ENCODE data around the gene MFSD11. TPM values are rescaled to one million over a fixed set of nuclear protein-coding genes. Genes with fewer than 3 reads are reported as not detected.

The MFSD11 gene
- total RNA-seq, result 34.4 to 39.7 TPM (median 34.7 TPM) in 3 replicates

DNA sequence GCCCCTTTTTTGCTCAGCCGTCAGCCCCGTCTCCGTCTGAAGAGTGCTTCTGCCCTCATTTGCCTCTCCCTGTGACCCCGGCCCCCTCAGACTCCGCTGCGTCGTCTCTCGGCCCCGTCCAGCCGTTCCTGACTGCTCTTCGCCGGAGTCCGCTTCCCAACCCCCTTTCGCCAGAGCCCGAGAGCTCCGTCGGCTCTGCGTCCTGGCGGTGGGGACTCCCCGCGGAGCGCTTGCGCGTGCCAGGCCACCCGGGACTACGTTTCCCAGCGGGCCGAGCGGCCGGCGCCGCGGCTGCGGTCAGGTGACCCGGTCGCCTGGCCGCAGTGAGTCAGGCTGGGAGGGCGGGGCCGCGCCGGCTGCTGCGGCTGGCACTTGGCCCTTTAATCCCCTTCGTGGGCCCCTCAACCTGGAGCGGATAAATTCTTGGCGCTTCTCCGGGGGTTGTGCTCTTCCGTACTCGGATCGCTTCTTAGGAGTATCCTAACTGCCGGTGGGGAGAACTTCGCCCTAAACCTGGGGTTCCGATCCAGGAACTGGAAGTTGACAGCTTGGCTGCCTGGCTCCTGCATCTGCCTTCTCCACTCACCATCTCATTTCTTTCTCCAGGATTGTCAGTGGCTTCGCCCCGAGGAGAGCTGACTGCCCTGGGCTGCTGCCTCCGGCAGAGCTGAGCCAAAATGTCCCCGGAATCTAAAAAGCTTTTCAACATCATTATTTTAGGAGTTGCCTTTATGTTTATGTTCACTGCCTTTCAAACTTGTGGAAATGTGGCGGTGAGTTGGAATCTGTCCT lies at the start of gene MFSD11:
TSS of gene MFSD11 (plus strand) at position 444 of the 792 bp plus-strand sequence. CDS start at position 678, 234 bp downstream.
- H3K9me3 Mint-ChIP-seq, result no peaks in the 10 kb centered on the region
- H3K36me3 Mint-ChIP-seq, result peaks cover 31% of the 10 kb centered on the region
- H3K27me3 Mint-ChIP-seq (ENCODE audit: low read depth), result no peaks in the 10 kb centered on the region
- peaks cover 51% of the 10 kb centered on the region for H3K4me1 Mint-ChIP-seq
- TF ChIP-seq, protein P1, sequence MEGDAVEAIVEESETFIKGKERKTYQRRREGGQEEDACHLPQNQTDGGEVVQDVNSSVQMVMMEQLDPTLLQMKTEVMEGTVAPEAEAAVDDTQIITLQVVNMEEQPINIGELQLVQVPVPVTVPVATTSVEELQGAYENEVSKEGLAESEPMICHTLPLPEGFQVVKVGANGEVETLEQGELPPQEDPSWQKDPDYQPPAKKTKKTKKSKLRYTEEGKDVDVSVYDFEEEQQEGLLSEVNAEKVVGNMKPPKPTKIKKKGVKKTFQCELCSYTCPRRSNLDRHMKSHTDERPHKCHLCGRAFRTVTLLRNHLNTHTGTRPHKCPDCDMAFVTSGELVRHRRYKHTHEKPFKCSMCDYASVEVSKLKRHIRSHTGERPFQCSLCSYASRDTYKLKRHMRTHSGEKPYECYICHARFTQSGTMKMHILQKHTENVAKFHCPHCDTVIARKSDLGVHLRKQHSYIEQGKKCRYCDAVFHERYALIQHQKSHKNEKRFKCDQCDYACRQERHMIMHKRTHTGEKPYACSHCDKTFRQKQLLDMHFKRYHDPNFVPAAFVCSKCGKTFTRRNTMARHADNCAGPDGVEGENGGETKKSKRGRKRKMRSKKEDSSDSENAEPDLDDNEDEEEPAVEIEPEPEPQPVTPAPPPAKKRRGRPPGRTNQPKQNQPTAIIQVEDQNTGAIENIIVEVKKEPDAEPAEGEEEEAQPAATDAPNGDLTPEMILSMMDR (IDR thresholded peaks at IDR 0.05; ENCODE audit: unreplicated experiment), result no peak
- peak within 1 kb of the TSS; percentile 86 for H3K4me3 Mint-ChIP-seq
- peak within 1 kb of the TSS; percentile 99 for H3K27ac Mint-ChIP-seq
- peak; percentile 85 to 90 for DNase-seq (ENCODE audit: low spot score in 2 of 2, unreplicated experiment in 2 of 2)

- H3K36me3 Mint-ChIP-seq, result peaks cover 1% of the 10 kb centered on the region
- TF ChIP-seq, protein P1 (IDR thresholded peaks at IDR 0.05; ENCODE audit: unreplicated experiment), result no peak
- no peak for DNase-seq (ENCODE audit: low spot score in 2 of 2, unreplicated experiment in 2 of 2)
- H3K27me3 Mint-ChIP-seq (ENCODE audit: low read depth), result no peaks in the 10 kb centered on the region
- H3K4me1 Mint-ChIP-seq, result peaks cover 30% of the 10 kb centered on the region
- H3K27ac Mint-ChIP-seq, result peak overlapping the region; percentile 58
- no peak overlapping the region for H3K4me3 Mint-ChIP-seq
- H3K9me3 Mint-ChIP-seq, result no peaks in the 10 kb centered on the region
Observed at GRCh38 chr17:76688165-76688622, 49.7 kb upstream of the MFSD11 start.

- Mint-ChIP-seq H3K9me3 (no peaks in the 10 kb centered on the region), H3K27ac (no peak overlapping the region)
- TF ChIP-seq, protein P1 (IDR thresholded peaks at IDR 0.05; ENCODE audit: unreplicated experiment), result no peak
Observed at GRCh38 chr17:76689859-76690258, 48.1 kb upstream of the MFSD11 start.

DNA sequence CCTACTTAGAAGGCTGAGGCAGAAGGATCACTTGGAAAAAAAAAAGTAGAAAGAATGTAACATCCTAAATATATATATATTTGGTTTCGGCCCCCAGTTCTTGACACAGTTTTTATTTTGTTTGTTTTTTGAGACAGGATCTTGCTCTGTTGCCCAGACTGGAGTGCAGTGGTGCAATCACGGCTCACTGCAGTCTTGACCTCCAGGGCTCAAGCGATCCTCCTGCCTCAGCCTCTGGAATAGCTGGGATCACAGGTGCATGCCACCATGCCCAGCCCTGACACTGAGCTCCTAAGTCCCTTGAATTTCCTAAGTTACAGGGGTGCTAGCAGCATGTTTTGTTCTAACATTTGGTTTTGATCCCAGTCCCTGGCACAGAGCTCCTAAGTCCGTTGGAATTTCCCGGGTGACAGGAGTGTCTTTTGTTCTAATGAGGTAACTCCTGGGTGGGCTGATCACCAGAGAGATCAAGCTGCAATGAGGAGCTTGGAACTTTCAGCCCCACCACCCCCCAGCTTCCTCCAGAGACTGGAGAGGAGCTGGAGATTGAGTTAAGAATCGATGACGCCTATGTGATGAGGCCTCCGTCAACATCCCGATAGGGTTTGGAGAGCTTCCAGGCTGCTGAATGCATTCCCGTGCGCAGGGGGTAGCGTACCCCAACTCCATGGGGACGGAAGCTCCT lies 47.2 kb upstream of the MFSD11 start:
- H3K27ac Mint-ChIP-seq, result no peak overlapping the region
- DNase-seq (ENCODE audit: low spot score in 2 of 2, unreplicated experiment in 2 of 2), result no peak
- H3K9me3 Mint-ChIP-seq, result no peaks in the 10 kb centered on the region
- peaks cover 28% of the 10 kb centered on the region for H3K4me1 Mint-ChIP-seq
- H3K27me3 Mint-ChIP-seq (ENCODE audit: low read depth), result no peaks in the 10 kb centered on the region
- TF ChIP-seq, protein P1 (IDR thresholded peaks at IDR 0.05; ENCODE audit: unreplicated experiment), result no peak
- H3K4me3 Mint-ChIP-seq, result no peak overlapping the region
- H3K36me3 Mint-ChIP-seq, result peaks cover 3% of the 10 kb centered on the region

More at GRCh38 chr17:76689859-76690258, 48.1 kb upstream of the MFSD11 start:
- Mint-ChIP-seq H3K27me3 (ENCODE audit: low read depth) (no peaks in the 10 kb centered on the region), H3K4me3 (no peak overlapping the region), H3K4me1 (peaks cover 28% of the 10 kb centered on the region), H3K36me3 (peaks cover 1% of the 10 kb centered on the region)
- DNase-seq (ENCODE audit: low spot score in 2 of 2, unreplicated experiment in 2 of 2), result no peak

DNA sequence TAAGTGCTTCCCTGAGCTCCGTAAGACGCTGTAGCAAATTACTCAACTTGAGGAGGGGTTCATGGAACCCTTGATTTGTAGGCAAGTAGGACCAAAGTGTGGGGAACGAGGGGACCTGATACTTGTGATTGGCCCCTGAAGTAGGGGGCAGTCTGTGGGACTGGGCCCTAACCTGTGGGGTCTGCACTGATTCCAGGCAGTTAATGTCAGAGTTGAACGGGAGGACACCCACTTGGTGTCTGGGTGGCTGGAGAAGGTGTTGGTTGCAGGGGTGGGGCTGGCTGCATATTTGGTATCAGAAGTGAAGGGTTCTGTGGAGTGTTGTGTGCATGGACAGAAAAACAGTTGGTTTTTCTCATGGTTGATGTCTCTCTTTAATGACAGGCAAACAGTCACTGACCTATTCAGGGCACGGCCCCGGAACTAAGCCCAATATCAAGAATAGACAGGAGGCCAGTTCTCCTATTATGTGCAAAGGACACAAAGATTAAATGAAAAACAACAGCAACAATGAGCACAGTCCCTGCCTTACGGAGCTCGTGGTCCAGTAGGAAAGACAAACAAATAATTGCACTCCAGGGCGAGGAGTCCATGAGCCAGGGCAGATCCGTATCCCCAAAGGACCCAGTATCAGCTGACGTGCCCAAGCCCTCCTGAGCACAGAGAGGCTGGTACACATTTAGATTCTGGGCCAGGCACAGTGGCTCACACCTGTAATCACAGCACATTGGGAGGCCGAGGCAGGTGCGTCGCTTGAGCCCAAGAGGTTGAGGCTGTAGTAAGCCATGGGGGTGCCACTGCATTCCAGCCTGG lies 46.3 kb upstream of the MFSD11 start:
- DNase-seq (ENCODE audit: low spot score in 2 of 2, unreplicated experiment in 2 of 2), result no peak
- Mint-ChIP-seq H3K4me3 (no peak overlapping the region), H3K27ac (no peak overlapping the region), H3K9me3 (no peaks in the 10 kb centered on the region), H3K4me1 (peaks cover 25% of the 10 kb centered on the region), H3K36me3 (peaks cover 3% of the 10 kb centered on the region), H3K27me3 (ENCODE audit: low read depth) (no peaks in the 10 kb centered on the region)
- TF ChIP-seq, protein P1 (IDR thresholded peaks at IDR 0.05; ENCODE audit: unreplicated experiment), result no peak

All from mesothelial cell of epicardium (in vitro differentiated cells).